Spleen (tissue), 7 donors: Measurements from ENCODE around the gene SIN3B.

Source experiments
- POLR2A ChIP-seq, 3 donors: fragments of 450-650 bp; IDR thresholded peaks; one replicate each; pipeline ENCODE4 v1.5.1; 2017; ENCODE audit warnings: antibody characterized with exemption in 3 of 3, mild to moderate bottlenecking in 1 of 3
- POLR2AphosphoS5 ChIP-seq, 3 donors: sonication (generic); formaldehyde crosslinking; IDR thresholded peaks; one replicate each; pipeline ENCODE4 v1.5.1; 2017; ENCODE audit warnings: antibody characterized with exemption in 3 of 3
- TF ChIP-seq, protein P1 (sequence below), 11 experiments: fragments of 200-600 bp in 7 of 11; fragments of 450-650 bp in 4 of 11; sonication (generic) in 4 of 11; IDR thresholded peaks in 8 of 11; conservative IDR thresholded peaks in 3 of 11; 1 replicate in 7 of 11; 2 replicates in 4 of 11; pipeline versions ENCODE4 v1.4.0 to v1.8.0; 2016 to 2021; ENCODE audit warnings: antibody characterized with exemption in 11 of 11, inconsistent platforms in 4 of 11, mild to moderate bottlenecking in 1 of 11
- donor health status: DM: no; HTN: no; CAD: no; lungs with moderate emphysema.
- donor health status: DM: no; HTN: no; CAD: no.
- donor health status: DM: no; HTN: no; CAD: no.

GRCh38 chr19:16861011-16861410 lies 31.8 kb downstream of the SIN3B start:
- TF ChIP-seq, protein P1, sequence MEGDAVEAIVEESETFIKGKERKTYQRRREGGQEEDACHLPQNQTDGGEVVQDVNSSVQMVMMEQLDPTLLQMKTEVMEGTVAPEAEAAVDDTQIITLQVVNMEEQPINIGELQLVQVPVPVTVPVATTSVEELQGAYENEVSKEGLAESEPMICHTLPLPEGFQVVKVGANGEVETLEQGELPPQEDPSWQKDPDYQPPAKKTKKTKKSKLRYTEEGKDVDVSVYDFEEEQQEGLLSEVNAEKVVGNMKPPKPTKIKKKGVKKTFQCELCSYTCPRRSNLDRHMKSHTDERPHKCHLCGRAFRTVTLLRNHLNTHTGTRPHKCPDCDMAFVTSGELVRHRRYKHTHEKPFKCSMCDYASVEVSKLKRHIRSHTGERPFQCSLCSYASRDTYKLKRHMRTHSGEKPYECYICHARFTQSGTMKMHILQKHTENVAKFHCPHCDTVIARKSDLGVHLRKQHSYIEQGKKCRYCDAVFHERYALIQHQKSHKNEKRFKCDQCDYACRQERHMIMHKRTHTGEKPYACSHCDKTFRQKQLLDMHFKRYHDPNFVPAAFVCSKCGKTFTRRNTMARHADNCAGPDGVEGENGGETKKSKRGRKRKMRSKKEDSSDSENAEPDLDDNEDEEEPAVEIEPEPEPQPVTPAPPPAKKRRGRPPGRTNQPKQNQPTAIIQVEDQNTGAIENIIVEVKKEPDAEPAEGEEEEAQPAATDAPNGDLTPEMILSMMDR (IDR thresholded peaks at IDR 0.05 in 8 of 11, conservative IDR thresholded peaks at IDR 0.05 in 3 of 11): no peak
- TF ChIP-seq POLR2A (IDR thresholded peaks at IDR 0.05): no peak
- TF ChIP-seq POLR2AphosphoS5 (IDR thresholded peaks at IDR 0.05): no peak
